ENCODE results near the gene ATP8A2. TPM values are rescaled to one million over a fixed set of nuclear protein-coding genes. Genes with fewer than 3 reads are reported as not detected.

The ATP8A2 gene
- total RNA-seq, result under 0.01 TPM in 2 replicates

GRCh38 chr13:25371875-25372283 lies at the start of gene ATP8A2:
TSS of gene ATP8A2 (plus strand) at chr13:25371974. CDS start at chr13:25372213, 239 bp downstream.

GRCh38 chr13:26051657-26052311 lies 680.0 kb downstream of the ATP8A2 start, which contains the start of gene SHISA2:
TSS of gene SHISA2 (minus strand) at chr13:26052016. CDS start at chr13:26050975, 1,041 bp downstream.

Other genes starting within 250 kb of the ATP8A2 start
- gene AMER2, start 199.7 kb upstream of the ATP8A2 start, total RNA-seq, result not detected in 2 replicates
- 21.3 and 23.7 TPM in 2 replicates for gene MTMR6, start 84.5 kb upstream of the ATP8A2 start, total RNA-seq
- 37.3 and 46.2 TPM in 2 replicates for gene NUP58, start 70.3 kb upstream of the ATP8A2 start, total RNA-seq

Data from endothelial cell of coronary artery (primary cell).